HepG2 (cell line): ENCODE results near the gene ELK1. TPM values are rescaled to one million over a fixed set of nuclear protein-coding genes. Genes with fewer than 3 reads are reported as not detected.

Source experiments
- ATAC-seq: fragments of 200-7000 bp; cut with Tn5 transposase; 3 replicates; pipeline ENCODE4 v1.9.1; 2020; ENCODE audit warnings: mild to moderate bottlenecking, moderate library complexity
- BruUV-seq: library from RNA; stranded (reverse); fragments of 400-500 nt; replicated peaks from 2 replicates; lab custom pipeline; 2021; lab: Mats Ljungman, UMichigan
- CTCF ChIA-PET: fragments of 300-600 bp; formaldehyde crosslinking; extraction: SDS; loops from one replicate; lab custom pipeline; 2021; ENCODE audit warnings: low total read pairs, inconsistent platforms, low intra/inter-chr PET ratio; lab: Yijun Ruan, JAX
- POLR2A ChIA-PET: fragments of 350-600 bp; sonication (Branson Sonifier 250); formaldehyde crosslinking; loops from one replicate; lab custom pipeline; 2020; ENCODE audit warnings: antibody characterized with exemption, inconsistent platforms; lab: Yijun Ruan, JAX
- DNase-seq: peaks from one replicate; pipeline ENCODE4 v3.0.0-alpha.2; 2015; ENCODE audit warnings: low spot score
- FAIRE-seq: peaks from 3 replicates; lab custom pipeline; 2011; peaks lifted over from hg19 to GRCh38; lab: Jason Lieb, UNC
- H2AFZ ChIP-seq: one replicate; pipeline ENCODE4 v1.6.1; 2011; ENCODE audit warnings: low read length, inconsistent platforms
- H3K27ac ChIP-seq: fragments of 300-600 bp; 3 replicates; pipeline ENCODE4 v1.8.0; 2011; ENCODE audit warnings: mixed run types, mild to moderate bottlenecking, mixed read lengths, low read length, inconsistent platforms; ENCODE audit not compliant: insufficient read depth; ENCODE audit errors: extremely low read length
- H3K27me3 ChIP-seq, 2 experiments: fragments of 200-600 bp in 1 of 2; 2 replicates in 1 of 2; 3 replicates in 1 of 2; pipeline versions ENCODE4 v1.6.0 to v1.8.0; 2011; ENCODE audit warnings: low read length in 2 of 2, mild to moderate bottlenecking in 2 of 2, moderate library complexity in 2 of 2, inconsistent platforms in 1 of 2; ENCODE audit not compliant: insufficient read depth in 2 of 2, control insufficient read depth in 1 of 2
- H3K36me3 ChIP-seq, 2 experiments: fragments of 200-600 bp in 1 of 2; replicated peaks in 1 of 2; 2 replicates in 1 of 2; 3 replicates in 1 of 2; pipeline versions ENCODE4 v1.5.1 to v1.8.0; 2011; ENCODE audit warnings: low read length in 2 of 2, inconsistent platforms in 1 of 2; ENCODE audit not compliant: insufficient read depth in 2 of 2, control insufficient read depth in 1 of 2
- H3K4me1 ChIP-seq: 2 replicates; pipeline ENCODE4 v1.5.1; 2012; ENCODE audit warnings: low read length, inconsistent platforms; ENCODE audit not compliant: insufficient read depth
- H3K4me2 ChIP-seq: 2 replicates; pipeline ENCODE4 v1.6.0; 2011; ENCODE audit warnings: low read depth, low read length, inconsistent platforms
- H3K4me3 ChIP-seq, 3 experiments: fragments of 200-600 bp in 1 of 3; sonication (generic), shearing (Covaris generic) in 1 of 3; replicated peaks in 1 of 3; 2 replicates each; pipeline ENCODE4 v1.5.1; 2011 to 2016; ENCODE audit warnings: low read length in 3 of 3, inconsistent platforms in 2 of 3, low read depth in 2 of 3, mild to moderate bottlenecking in 2 of 3, control low read depth in 1 of 3, mixed read lengths in 1 of 3; ENCODE audit not compliant: insufficient read depth in 1 of 3
- H3K79me2 ChIP-seq: one replicate; pipeline ENCODE4 v1.6.1; 2011; ENCODE audit warnings: low read length, inconsistent platforms; ENCODE audit not compliant: insufficient read depth
- H3K9ac ChIP-seq: 2 replicates; pipeline ENCODE4 v1.6.0; 2011; ENCODE audit warnings: mild to moderate bottlenecking, low read depth, low read length, inconsistent platforms; ENCODE audit not compliant: insufficient read depth
- H3K9me3 ChIP-seq: 2 replicates; pipeline ENCODE4 v1.5.1; 2012; ENCODE audit warnings: mild to moderate bottlenecking, low read length
- H4K20me1 ChIP-seq: 2 replicates; pipeline ENCODE4 v1.6.0; 2011; ENCODE audit warnings: inconsistent platforms, mild to moderate bottlenecking, low read length, moderate library complexity; ENCODE audit not compliant: insufficient read depth
- GATAD1 ChIP-seq: IDR thresholded peaks from 2 replicates; pipeline ENCODE4 v1.6.1; 2016; ENCODE audit warnings: missing genetic modification reagents, missing compliant biosample characterization
- MAFK ChIP-seq, 2 experiments: IDR thresholded peaks in 1 of 2; conservative IDR thresholded peaks in 1 of 2; 2 replicates each; pipeline ENCODE4 v1.6.1; 2011; ENCODE audit warnings: improper control_type of control experiment in 2 of 2, low read length in 2 of 2
- MAZ ChIP-seq, 2 experiments: sonication (generic) in 1 of 2; formaldehyde crosslinking in 1 of 2; IDR thresholded peaks; 2 replicates each; pipeline versions ENCODE4 v1.5.0 to v1.6.1; 2012 to 2020; ENCODE audit warnings: low read depth in 2 of 2, mild to moderate bottlenecking in 2 of 2, borderline replicate concordance in 1 of 2, improper control_type of control experiment in 1 of 2, low read length in 1 of 2, missing genetic modification reagents in 1 of 2, moderate library complexity in 1 of 2
- ZEB1 ChIP-seq: IDR thresholded peaks from 2 replicates; pipeline ENCODE4 v1.6.1; 2012; ENCODE audit warnings: mild to moderate bottlenecking, low read depth, inconsistent platforms; ENCODE audit not compliant: insufficient replicate concordance
- ZNF577 ChIP-seq: sonication (generic); formaldehyde crosslinking; IDR thresholded peaks from 2 replicates; pipeline ENCODE4 v1.4.0; 2020; ENCODE audit warnings: mild to moderate bottlenecking, low read depth, missing genetic modification reagents, borderline replicate concordance
- WGBS: methylation state at CpG from one replicate; pipeline ENCODE4 v1.1.6; 2017; ENCODE audit warnings: low lambda C conversion rate; 5-methylcytosine and 5-hydroxymethylcytosine counted together
- in situ Hi-C: cut with HindIII; loops from 2 replicates; pipeline ENCODE4 v1.10.0; 2017; ENCODE audit warnings: low pct_unique_long_range_greater_than_20kb; ENCODE audit not compliant: extremely low pct_ligation_motif_present
- intact Hi-C: fragments of 100-400 bp; cut with micrococcal nuclease; formaldehyde crosslinking; loops from one replicate; pipeline ENCODE4 v1.10.0; 2022; ENCODE audit not compliant: unreplicated experiment
- polyA plus RNA-seq, 8 experiments: library from polyadenylated mRNA; depleted of rRNA in 3 of 8; stranded (reverse) in 7 of 8; unstranded in 1 of 8; fragments of >200 nt; fragmentation: Illumina TruSeq in 4 of 8; extraction: Trizol in 4 of 8; gene quantifications; 2 replicates each; pipeline versions ENCODE4 v1.2.1 to v1.2.3, GENCODE V29; 2011 to 2016; ENCODE audit warnings: low read depth in 4 of 8, missing spikeins in 1 of 8, mixed read lengths in 1 of 8; ENCODE audit not compliant: insufficient read depth in 1 of 8
- total RNA-seq, 5 experiments: library from RNA; depleted of rRNA; stranded (reverse); fragments of >200 nt; fragmentation: Illumina TruSeq; extraction: Trizol; gene quantifications; 2 replicates each; pipeline ENCODE4 v1.2.3, GENCODE V29; 2016; ENCODE audit warnings: low read depth in 1 of 5
- TF ChIP-seq, protein P1 (sequence below): sonication (generic); formaldehyde crosslinking; IDR thresholded peaks from 2 replicates; pipeline ENCODE4 v1.5.0; 2020; ENCODE audit warnings: mild to moderate bottlenecking, missing genetic modification reagents, moderate library complexity

Gene ELK1
- total and polyA plus RNA-seq, 2 of the 13 experiments (the other 11 are each of a cell fraction or from before 2014, with no cell fraction given): 4.3 to 7.2 TPM

DNA sequence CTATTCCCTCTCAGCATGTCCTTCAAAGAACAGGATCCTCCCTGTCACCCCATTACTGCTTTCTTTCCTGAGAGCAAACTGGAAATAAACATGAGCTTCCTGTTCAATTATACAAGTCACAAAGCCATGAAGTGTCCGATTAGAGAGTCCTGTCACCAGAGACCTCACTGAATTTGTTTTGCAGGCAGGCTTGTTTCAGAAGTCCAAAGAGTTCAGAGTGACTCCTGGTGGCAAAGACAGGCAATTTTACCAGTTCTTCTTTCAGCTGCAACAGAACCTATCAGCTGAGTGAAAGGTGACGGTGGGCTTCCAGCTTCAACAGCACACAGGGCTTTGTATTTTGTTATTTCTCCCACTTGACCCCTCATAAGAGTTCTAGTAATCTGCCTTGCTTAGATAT is 6.4 kb downstream of the ELK1 start:
- no peak for TF ChIP-seq ZEB1
- TF ChIP-seq, protein P1, sequence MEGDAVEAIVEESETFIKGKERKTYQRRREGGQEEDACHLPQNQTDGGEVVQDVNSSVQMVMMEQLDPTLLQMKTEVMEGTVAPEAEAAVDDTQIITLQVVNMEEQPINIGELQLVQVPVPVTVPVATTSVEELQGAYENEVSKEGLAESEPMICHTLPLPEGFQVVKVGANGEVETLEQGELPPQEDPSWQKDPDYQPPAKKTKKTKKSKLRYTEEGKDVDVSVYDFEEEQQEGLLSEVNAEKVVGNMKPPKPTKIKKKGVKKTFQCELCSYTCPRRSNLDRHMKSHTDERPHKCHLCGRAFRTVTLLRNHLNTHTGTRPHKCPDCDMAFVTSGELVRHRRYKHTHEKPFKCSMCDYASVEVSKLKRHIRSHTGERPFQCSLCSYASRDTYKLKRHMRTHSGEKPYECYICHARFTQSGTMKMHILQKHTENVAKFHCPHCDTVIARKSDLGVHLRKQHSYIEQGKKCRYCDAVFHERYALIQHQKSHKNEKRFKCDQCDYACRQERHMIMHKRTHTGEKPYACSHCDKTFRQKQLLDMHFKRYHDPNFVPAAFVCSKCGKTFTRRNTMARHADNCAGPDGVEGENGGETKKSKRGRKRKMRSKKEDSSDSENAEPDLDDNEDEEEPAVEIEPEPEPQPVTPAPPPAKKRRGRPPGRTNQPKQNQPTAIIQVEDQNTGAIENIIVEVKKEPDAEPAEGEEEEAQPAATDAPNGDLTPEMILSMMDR (CRISPR knock-in tag): peak; percentile 38; the same call in 1 of the 2 replicates
- TF ChIP-seq MAFK (conservative IDR thresholded peaks at IDR 0.05 in 1 of 2, IDR thresholded peaks at IDR 0.05 in 1 of 2; ENCODE audit: low read length in 2 of 2): no peak
- TF ChIP-seq MAZ (IDR thresholded peaks at IDR 0.05; ENCODE audit: borderline replicate concordance, low read depth, low read length): no peak
- no peak for TF ChIP-seq MAZ (CRISPR knock-in tag; IDR thresholded peaks at IDR 0.05; ENCODE audit: low read depth)
- TF ChIP-seq GATAD1 (CRISPR knock-in tag): no peak
- no peak for TF ChIP-seq ZNF577 (CRISPR knock-in tag)
- Histone ChIP-seq H3K27me3 (no peaks in the 10 kb centered on the region), H3K36me3 (peaks cover 0 to 25% of the 10 kb centered on the region in 2 experiments; a peak in 3 of 5 replicates), H3K9ac (no peak overlapping the region), H3K4me2 (no peak overlapping the region), H4K20me1 (no peaks in the 10 kb centered on the region), H3K79me2 (no peaks in the 10 kb centered on the region), H2AFZ (no peak overlapping the region), H3K4me3 (no peak overlapping the region), H3K9me3 (no peaks in the 10 kb centered on the region), H3K27ac (no peak overlapping the region), H3K4me1 (no peaks in the 10 kb centered on the region)
- ATAC-seq (peak; percentile 60; the same call in 2 of the 3 replicates), DNase-seq (no peak), FAIRE-seq (peak; percentile 61)
- intact Hi-C loops (loop anchor here (5.0 kb wide), 1 partner anchor 102 kb away; no protein-coding TSS in a partner anchor), in situ Hi-C loops (loop anchor here (5.0 kb wide), 1 partner anchor 82 kb away; the partner anchor contains the start of gene ARAF)
- WGBS: 68% methylated on average over 2 of the region's 2 CpGs
- BruUV-seq: no TSS peak
- POLR2A ChIA-PET: no interaction called here
- CTCF ChIA-PET: no interaction called here
